GM19025 (cell line): Measurements from ENCODE around the gene ZNF26.
"Not testable (repeated sequence)": the region's sequence is repeated elsewhere in the genome, so short reads cannot be mapped to it uniquely, and the experiment has no call there.

Experiments
- ATAC-seq: cut with Tn5 transposase; IDR thresholded peaks from one replicate; pipeline ENCODE4 v1.9.1; 2021; ENCODE audit warnings: mild to moderate bottlenecking, low read depth, moderate library complexity; ENCODE audit not compliant: unreplicated experiment

The ZNF26 gene

GRCh38 chr12:132955094-132956010, 30.8 kb upstream of the ZNF26 start:
- ATAC-seq: no peak

GRCh38 chr12:132956011-132956788, 30.0 kb upstream of the ZNF26 start, which contains the start of gene ZNF605:
Gene ZNF605 (minus strand): TSS chr12:132956306. CDS start chr12:132945635, 10,671 bp downstream.
- ATAC-seq: peak; percentile 95

GRCh38 chr12:132961790-132962189, 24.4 kb upstream of the ZNF26 start:
- not testable (repeated sequence) for ATAC-seq

GRCh38 chr12:132963947-132964346, 22.2 kb upstream of the ZNF26 start:
- not testable (repeated sequence) for ATAC-seq

- ATAC-seq: no peak
These were observed 20.4 kb upstream of the ZNF26 start for GRCh38 chr12:132965796-132966195.

- no peak for ATAC-seq
These were observed 19.3 kb upstream of the ZNF26 start for GRCh38 chr12:132966676-132967415.

- no peak for ATAC-seq
These were observed 18.4 kb upstream of the ZNF26 start for GRCh38 chr12:132967736-132968135.

- ATAC-seq: no peak
These were observed 13.8 kb upstream of the ZNF26 start for GRCh38 chr12:132972374-132972773.

- ATAC-seq: not testable (repeated sequence)
These were observed 9.3 kb upstream of the ZNF26 start for GRCh38 chr12:132976870-132977269.

- no peak for ATAC-seq
These were observed 688 bp downstream of the ZNF26 start for GRCh38 chr12:132986885-132987225.

- no peak for ATAC-seq
These were observed 12.6 kb downstream of the ZNF26 start for GRCh38 chr12:132998741-132999140.

- no peak for ATAC-seq
These were observed 24.6 kb downstream of the ZNF26 start for GRCh38 chr12:133010657-133011297.

- no peak for ATAC-seq
These were observed 37.4 kb downstream of the ZNF26 start for GRCh38 chr12:133023566-133023965.

- no peak for ATAC-seq
These were observed 40.8 kb downstream of the ZNF26 start for GRCh38 chr12:133026996-133027395.

GRCh38 chr12:133037207-133038005, 51.2 kb downstream of the ZNF26 start, which contains the start of gene ZNF84:
Gene ZNF84 (plus strand): TSS chr12:133037509. CDS start chr12:133041468, 3,959 bp downstream.
- ATAC-seq: peak; percentile 96

- no peak for ATAC-seq
These were observed 52.0 kb downstream of the ZNF26 start for GRCh38 chr12:133038118-133038709.

GRCh38 chr12:133046698-133047097, 60.5 kb downstream of the ZNF26 start:
- ATAC-seq: no peak

GRCh38 chr12:133057446-133057845, 71.3 kb downstream of the ZNF26 start:
- no peak for ATAC-seq
